Stimulated activated CD8-positive, alpha-beta memory T cell treated with anti-CD3 and anti-CD28 coated beads, Interleukin-4, amount 100 ng/mL, for 48 hours (primary cell): ENCODE results near the gene NBEAL2.

Experiments used
- DNase-seq: peaks from one replicate; pipeline ENCODE4 v3.0.0-alpha.2; 2020

NBEAL2 gene

GRCh38 chr3:46989146-46989810, 9.8 kb downstream of the NBEAL2 start:
- no peak for DNase-seq

- DNase-seq, result no peak
Measured at GRCh38 chr3:46990573-46991374, 11.3 kb downstream of the NBEAL2 start.

- DNase-seq, result no peak
Measured at GRCh38 chr3:46991406-46992165, 12.1 kb downstream of the NBEAL2 start.

- no peak for DNase-seq
Measured at GRCh38 chr3:46992231-46992630, 12.8 kb downstream of the NBEAL2 start.

GRCh38 chr3:46993292-46993691, 13.8 kb downstream of the NBEAL2 start:
- DNase-seq, result no peak

GRCh38 chr3:46993986-46994385, 14.5 kb downstream of the NBEAL2 start:
- no peak for DNase-seq

- DNase-seq, result no peak
Measured at GRCh38 chr3:46994801-46995731, 15.6 kb downstream of the NBEAL2 start.

- no peak for DNase-seq
Measured at GRCh38 chr3:46995901-46996562, 16.6 kb downstream of the NBEAL2 start.

GRCh38 chr3:46996689-46997452, 17.4 kb downstream of the NBEAL2 start:
- DNase-seq, result no peak

- no peak for DNase-seq
Measured at GRCh38 chr3:46997453-46998091, 18.1 kb downstream of the NBEAL2 start.

GRCh38 chr3:46998121-46998851, 18.8 kb downstream of the NBEAL2 start:
- peak; percentile 85 for DNase-seq

- DNase-seq, result no peak
Measured at GRCh38 chr3:46998852-46999515, 19.5 kb downstream of the NBEAL2 start.

GRCh38 chr3:46999516-47000197, 20.2 kb downstream of the NBEAL2 start:
- DNase-seq, result no peak

GRCh38 chr3:47000198-47000815, 20.8 kb downstream of the NBEAL2 start:
- DNase-seq, result no peak

- no peak for DNase-seq
Measured at GRCh38 chr3:47000922-47001730, 21.7 kb downstream of the NBEAL2 start.

GRCh38 chr3:47001731-47002170, 22.3 kb downstream of the NBEAL2 start:
- DNase-seq, result no peak
